Daoy (cell line): ENCODE results near the gene PGBD1. TPM values are rescaled to one million over a fixed set of nuclear protein-coding genes. Genes with fewer than 3 reads are reported as not detected.
"Not testable (repeated sequence)": the region's sequence is repeated elsewhere in the genome, so short reads cannot be mapped to it uniquely, and the experiment has no call there.

Source experiments
- DNase-seq: peaks from one replicate; pipeline ENCODE4 v3.0.0-alpha.2; 2015; ENCODE audit warnings: low read depth
- total RNA-seq: library from RNA; depleted of rRNA; stranded (reverse); fragments of >200 nt; shearing (Covaris generic); gene quantifications from 2 replicates; pipeline ENCODE4 v1.2.3, GENCODE V29; 2014

The PGBD1 gene
- total RNA-seq, 1 experiment from 2014 or later = 11.4 TPM

DNA sequence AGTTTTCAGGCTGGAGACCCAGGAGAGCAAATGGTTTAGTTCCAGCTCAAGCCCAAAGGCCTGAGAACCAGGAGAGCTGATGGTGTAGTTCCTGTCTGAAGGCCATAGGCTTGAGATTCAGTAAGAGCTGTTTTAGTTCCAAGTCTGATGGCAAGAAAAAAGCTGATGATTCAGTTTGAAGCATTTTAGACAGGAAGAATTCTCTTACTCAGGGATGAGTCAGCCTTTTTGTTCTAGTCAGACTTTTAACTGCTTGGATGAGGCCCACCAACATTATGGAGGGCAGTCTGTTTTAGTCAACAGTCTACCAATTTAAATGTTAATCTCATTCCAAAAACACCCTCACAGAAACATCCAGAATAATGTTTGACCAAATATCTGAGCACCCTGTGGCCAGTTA lies 11.9 kb upstream of the PGBD1 start:
- peak; percentile 74 for DNase-seq

DNA sequence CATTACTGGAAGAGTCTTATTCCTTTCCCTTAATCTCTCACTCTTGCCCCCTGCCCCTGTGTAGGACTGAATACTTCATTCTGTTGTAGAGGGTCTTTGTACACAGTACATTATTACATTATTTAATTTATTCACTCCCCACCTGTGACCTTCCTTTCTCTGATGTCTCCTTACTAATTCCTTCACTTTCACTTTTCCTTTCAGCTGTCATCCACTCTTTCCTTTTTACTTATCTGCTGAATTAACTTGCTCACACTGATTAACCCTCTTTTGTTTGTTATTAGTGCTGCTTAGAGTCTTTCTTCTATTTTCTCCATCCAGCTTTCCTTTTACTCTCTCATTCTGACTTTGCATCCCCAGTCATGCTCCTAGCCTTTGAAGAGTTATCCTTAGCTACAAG lies 6.5 kb upstream of the PGBD1 start:
- no peak for DNase-seq

DNA sequence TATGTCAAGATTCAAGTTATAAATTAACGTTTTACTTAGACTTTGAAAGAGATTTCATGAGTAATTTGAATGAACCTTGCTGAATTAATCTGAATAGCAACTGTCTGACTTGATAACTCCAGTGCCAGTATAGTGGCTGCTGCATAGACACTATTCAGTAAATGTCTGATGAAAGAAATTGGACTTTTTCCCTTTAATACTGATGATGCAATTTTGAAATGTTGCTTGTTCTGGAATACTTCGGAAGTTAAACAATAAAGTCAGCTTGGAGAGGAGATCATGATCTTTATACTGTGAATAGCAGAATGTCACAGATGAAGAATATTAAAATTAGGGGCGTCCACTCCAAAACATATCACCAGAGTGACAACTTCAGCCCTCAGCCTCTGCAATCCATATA lies 3.6 kb upstream of the PGBD1 start:
- no peak for DNase-seq

DNA sequence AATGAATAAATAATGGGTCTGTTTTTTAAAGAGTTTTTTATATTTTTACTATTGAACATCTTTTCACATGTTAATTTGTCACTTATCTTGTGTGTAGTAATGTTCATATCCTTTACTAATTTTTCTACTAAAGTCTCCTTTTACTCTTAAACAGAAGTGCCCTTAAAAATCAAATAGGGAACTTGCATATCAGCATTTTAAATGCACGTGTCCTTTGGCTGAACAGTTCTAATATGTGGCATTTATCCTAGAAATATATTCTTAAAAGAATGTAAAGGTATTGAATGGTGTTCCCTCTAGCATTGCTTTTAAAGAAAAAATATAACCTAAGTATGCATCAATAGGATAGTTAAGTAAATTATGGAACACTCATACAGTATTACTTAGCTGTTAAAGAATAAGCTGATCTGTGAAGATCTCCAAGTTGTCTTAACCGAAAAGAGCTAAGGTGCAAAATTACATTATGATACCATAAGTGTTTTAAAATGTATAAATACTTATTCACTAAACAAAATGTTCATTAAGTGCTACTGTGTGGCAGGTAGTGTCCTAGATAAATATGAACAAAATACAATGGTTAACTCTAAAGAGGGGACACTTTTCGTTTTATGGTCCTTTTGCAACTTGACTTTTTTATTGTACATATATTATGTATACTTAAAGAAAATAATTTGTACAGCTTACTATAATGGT lies 631 bp upstream of the PGBD1 start:
- no peak for DNase-seq

DNA sequence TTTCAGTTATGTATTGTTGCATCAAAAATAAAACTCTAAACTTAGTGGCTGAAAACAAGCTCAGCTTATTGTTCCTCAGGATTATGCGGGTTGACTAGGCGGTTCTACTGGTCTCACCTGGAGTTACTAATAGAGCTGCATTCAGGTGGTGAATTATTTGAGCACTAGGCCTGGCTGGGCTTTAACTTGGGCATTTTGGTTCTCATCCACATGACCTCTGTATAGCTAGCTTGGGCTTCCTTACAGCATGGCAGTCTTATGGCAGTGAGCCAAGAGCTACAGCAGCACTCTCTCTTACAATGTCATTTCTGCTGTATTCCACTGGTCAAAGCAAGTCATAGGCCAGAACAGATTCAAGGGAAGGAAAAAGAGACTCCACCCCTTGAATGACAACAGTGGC lies 1.6 kb downstream of the PGBD1 start:
- DNase-seq = peak; percentile 10

DNA sequence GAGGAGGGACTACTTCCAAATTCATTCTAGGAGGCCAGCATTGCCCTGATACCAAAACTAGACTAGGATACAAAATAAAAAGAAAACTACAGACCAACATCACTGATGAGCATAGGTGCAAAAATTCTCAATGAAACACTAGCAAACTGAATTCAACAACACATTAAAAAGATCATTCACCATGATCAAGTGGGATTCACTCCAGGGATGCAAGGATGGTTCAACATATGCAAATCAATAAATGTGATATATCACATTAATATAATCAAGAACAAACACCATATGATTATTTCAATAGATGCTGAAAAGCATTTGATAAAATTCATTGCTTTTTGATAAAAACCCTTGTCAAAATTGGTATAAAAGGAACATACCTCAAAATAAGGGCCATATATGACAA lies 10.2 kb downstream of the PGBD1 start:
- DNase-seq = no peak

DNA sequence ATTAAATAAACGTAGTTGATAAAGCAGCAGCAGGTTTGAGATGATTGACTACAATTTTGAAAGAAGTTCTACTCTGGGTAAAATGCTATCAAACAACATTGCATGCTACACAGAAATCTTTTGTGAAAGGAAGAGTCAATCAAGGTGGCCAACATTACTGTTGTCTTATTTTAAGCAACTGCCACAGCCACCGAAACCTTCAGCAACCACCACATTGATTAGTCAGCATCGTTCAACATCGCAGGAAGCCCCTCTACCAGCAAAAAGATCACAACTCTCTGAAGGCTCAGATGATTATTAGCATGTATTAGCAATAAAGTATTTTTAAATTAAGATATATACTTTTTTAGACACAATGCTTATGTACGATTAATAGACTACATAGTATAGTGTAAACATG lies 14.0 kb downstream of the PGBD1 start:
- no peak for DNase-seq

DNA sequence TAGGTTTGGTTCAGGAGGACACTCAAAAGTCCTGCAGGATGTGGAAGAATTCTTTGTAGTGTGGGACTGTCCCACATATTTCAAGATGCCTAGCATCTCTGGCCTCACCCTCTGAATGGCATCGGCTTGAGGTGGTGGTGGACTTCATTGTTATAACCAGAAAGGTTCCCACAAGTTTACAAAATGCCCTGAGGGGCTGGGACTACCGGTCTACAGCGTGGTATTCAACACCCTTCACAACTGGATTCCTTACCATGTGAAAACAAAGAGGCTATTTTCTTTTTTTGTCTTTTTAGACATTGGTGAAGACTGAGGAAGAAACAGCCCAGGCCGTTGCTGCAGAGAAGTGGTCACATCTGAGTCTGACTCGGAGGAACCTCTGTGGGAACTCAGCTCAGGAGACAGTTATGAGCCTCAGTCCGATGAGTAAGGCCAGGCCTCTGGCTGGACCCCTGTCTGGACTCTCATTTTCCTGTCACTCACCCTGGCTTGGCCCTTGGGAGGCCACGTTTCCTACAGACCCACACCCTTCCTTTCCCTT lies 15.2 kb downstream of the PGBD1 start:
- DNase-seq = no peak

DNA sequence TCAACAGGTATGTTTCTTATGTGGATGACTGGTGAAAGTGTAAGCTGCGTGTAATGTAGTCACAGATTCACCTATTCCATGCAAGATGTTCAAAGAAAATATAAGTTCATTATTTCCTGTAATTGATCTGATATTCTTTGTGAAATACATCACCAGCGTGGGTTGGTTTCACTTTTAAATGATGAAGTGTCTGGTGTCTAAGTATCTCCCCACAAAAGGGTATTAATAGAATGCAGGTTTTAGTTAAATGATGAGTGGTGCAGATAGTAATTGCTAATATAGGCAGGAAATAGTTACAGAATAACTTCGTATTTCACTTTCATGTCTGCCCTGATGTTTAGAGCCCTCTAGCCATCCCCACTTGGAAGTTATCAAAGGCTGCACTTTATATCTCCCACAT lies 22.2 kb downstream of the PGBD1 start:
- DNase-seq = no peak

DNA sequence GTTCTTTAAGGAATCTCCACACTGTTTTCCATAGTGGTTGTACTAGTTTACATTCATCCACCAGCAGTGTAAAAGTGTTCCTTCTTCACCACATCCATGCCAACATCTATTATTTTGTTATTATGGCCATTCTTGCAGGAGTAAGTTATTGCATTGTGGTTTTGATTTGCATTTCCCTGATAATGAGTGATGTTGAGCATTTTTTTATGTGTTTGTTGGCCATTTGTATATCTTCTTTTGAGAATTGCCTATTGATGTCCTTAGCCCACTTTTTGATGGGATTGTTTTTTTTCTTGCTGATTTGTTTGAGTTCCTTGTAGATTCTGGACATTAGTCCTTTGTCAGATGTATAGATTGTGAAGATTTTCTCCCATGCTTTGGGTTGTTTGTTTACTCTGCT lies 25.0 kb downstream of the PGBD1 start:
- not testable (repeated sequence) for DNase-seq

DNA sequence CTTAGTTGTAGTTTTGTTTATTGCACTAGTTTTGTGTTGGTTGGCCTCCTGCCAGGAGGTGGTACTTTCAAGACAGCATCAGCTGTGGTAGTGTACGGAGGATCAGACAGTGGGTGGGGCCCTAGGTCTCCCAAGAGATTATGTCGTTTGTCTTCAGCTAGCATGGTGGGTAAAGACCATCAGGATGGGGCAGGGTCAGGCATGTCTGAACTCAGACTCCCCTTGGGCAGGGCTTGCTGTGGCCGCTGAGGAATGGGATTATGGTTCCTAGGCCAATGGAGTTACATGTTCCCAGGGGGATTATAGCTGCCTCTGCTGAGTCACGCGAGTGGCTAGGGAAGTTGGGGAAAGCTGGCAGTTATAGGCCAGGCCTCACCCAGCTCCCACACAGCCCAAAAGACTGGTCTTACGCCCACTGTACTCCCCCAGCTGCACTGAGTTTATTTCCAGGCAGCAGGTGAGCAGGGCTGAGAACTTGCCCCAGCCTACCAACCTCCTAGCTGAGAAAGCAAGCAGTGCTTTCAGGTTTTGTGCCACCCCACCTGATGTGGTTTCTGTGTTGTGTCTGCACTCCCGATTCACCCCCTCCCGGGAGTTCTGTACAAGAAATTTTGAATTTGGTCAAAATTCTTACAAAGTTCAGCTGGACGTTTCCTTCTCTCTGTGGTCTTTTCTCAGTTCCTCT lies 29.9 kb downstream of the PGBD1 start:
- peak; percentile 5 for DNase-seq

DNA sequence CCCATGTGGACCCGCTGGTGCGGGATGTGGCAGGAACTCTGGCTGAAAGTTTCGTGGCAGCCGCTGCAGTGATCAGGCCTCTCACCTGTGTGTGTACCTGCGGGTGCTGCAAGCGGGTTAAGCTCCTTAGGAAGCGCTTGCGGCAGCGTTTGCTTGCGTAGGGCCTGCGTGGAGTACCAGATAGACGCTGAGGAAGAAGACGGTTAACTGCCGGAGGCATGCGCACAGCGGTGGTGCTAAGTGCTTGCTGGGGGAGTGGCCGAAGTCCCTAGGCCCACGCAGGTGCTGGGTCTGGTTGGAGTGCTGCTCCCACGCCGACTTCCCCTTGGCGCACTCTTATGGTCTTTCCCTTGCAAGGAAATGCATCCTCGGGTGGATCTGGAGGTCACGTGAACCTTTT lies 31.6 kb downstream of the PGBD1 start:
- DNase-seq = no peak

DNA sequence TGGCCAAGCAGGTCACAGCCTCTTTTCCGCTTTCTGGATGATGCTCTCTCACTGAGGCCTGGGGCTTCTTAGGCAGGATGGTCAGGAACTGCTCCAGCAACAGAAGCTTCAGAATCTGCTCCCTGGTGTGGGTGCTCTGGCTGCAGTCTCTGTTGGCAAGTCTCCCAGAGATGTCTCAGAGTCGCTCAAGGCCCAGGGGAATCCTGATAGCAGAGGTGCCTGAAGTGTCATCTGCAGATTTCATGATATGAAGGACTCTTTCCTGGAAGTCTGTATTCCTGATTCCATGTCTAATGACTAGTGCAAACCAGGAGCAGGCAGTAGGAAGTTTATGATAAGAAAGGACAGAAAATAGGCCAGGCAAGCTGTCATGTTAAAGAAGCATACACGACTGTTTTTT lies 34.3 kb downstream of the PGBD1 start:
- DNase-seq = no peak

DNA sequence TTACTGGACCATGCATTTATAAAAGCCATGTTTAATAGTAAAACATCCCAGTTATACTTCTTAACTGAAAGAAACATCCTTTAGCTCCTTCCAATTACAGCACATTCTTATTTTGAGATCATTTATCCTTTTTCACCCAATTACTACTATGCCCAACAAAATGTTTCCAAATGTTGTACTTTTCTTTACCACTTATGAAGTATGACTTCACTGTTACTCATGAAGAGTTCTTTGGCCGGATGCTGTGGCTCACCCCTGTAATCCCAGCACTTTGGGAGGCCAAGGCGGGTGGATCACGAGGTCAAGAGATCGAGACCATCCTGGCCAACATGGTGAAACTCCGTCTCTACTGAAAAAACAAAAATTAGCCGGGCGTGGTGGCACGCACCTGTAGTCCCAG lies 36.5 kb downstream of the PGBD1 start:
- peak; percentile 9 for DNase-seq

DNA sequence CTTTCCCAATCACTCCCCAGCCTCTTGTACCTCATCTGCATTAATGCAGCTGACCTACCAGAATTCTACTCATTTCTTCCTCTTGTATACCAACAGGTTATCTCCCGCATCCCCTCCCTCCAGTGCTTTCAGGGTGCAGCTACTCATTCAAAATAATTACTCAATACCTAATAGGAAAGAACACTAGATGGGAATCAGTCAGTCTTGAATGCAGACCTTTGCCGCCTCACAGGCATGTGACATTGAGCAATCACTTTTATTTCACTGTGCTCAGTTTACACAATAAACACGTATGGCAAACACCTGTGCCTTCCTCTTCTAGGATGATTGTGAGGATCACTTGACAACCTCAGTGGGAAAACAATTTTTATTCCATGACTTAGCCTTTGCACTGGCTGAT lies 41.3 kb downstream of the PGBD1 start:
- no peak for DNase-seq

DNA sequence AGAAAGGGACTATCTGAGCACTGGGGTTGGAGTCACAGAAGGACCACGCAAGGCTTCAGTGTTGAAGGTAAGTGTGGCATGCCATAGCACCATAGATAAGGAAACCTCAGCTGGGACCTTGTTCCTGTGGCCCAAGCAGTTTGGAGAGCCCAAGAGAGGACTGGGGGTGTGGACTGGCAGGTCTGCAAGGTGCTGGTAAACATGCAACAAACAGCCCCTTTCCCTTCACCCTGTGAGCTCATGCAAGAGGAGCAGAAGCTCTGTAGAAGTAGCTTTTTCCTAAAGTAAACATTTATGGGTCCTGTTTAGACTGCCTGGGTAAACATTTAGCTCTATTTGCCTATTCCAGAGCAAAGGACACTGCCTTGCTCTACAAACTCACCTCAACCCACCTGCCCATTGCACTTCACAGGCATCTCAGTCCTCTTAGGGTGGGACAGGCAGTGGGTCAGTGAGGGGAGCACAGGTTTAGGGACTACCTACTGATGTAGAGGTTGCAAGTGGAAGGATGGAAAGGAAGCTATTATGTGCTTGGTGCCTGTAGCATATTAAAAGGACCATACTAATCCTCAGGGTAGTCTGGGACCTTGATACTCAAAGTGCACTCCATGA lies 42.5 kb downstream of the PGBD1 start:
- no peak for DNase-seq

DNA sequence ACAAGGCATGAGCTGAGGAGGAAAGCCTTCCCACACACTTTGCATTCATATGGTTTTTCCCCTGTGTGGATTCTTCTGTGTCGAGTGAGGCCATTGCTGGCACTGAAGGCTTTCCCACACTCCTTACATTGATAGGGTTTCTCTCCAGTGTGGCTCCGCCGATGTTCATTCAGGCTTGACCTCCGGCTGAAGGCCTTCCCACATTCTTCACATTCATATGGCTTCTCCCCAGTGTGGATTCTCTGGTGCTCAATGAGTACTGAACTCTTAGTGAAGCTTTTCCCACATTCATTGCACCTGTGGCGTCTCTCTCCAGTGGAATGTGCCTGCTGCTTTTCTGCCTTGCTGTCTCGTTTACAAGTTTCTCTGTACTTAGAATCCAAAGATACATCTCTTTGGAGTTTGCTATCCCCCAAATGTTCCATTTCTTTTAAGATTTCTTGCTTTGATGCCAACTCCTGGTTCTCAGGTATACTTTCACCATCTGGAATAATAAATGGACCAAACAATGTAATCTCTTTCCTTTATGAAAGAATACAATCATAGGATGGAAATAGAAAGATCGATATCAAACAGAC lies 45.1 kb downstream of the PGBD1 start:
- DNase-seq = no peak

DNA sequence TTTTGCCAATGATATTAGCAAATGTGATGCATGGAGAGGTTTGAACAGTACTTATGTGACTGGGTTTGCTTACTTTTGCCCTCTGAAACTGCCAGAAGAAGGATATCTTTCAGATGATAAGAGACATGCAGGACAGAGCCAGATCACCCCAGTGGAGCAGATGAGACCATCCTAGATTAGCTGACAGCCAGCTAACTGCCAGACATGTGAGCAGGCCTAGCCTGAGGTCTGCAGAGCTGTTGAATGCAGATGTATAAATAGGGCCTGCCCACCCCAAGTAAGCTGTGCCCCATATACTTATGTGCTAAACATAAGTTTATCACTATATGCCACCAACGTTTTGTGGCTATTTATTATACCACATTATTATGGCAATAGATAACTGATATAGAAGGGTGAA lies 48.7 kb downstream of the PGBD1 start:
- no peak for DNase-seq

DNA sequence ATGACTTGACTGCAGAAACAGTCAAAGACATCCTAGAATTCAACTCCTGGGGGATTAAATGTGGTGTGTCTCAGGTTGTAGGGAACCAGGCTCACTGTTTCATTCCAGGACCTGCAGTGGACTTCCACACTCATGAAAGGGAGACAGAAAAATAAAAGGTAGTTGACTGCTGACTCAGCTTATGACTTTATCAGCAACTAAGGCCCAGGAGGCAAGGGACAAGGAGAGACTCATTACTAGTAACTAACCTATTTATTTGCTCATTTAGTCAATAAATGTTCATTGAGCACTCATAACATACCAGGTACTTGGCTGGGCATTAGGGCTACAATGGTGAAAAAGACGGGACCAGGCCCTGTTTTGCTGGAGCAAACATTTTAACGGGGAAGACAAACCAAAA lies 51.7 kb downstream of the PGBD1 start:
- DNase-seq = no peak

DNA sequence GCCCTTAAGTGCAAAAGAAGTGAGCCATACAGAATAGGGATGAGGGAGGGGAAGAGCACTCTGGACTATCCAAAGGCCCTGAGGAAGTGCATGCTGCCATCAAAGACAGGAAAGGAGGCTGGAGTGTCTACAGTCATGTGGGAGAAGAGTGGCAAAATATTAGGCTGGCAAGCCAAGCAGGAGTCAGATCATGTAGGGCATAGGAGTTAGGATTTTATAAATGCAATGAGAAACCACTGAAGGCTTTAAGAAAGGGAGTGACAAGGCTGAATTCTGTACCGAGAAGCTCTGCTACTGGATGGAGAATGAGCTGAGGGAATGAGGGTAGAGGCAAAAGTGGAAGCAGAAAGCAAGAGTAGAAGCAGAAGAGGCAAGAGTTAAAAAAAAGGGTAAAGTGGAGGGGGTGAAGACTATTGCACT lies 52.2 kb downstream of the PGBD1 start:
- no peak for DNase-seq

DNA sequence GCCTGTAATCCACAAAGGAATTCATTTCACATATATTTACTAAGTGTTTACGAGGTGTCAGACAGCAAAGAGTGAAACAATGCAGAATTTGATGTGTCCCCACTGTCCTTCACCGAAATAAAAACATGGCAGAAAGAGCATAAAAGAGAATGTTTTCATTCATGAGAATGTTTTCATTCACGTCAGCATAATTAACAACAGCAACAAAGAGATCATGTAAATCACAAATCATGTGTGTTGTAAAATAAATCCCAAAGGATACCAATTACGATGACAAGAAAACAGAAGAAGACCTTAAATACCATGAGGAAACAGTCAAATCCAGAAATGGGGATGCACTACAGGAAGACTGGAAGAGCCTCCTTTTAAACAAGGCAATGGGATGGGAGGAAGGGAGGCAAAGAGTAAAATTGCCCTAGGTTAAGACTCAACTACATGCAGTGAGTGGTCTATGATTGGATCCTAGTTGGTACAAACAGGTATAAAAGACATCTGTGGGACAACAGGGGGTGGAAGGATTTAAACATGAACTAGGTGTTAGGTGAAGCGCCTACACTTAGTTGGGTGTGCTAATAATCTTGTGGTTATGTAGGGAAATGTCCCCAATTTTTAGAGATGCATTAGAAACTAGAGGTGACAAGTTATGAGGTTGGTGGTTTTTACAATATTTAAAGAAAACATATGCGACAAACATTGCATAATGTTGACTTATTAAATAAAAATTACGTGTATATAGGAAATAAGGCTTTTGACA lies 53.1 kb downstream of the PGBD1 start:
- no peak for DNase-seq

DNA sequence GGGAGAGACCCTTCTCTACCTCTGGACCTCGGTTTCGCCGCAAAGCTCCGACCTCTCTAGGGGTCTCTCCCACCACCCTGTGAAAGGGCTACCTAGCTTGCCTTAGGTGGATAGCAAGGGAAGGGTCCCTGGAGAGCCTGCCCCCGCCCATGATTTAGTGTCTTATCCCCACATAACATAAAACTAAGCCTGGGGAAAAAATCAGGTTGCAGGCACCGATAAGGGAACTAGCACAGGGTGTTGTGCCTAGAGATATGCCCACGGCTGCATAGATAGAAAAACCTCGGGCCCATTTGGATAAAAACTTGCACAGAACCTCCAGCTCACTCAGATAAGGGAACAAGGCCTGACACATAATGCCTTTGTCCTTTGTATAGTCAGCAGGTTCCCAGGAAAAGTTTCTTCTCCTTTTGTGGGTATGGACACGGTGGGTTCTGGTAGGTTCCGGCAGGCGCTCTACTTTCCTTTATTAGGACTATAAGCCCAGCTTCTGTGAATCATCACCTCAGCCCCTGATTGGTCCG lies 53.7 kb downstream of the PGBD1 start:
- DNase-seq = no peak
